ENCODE results near the gene CHST3. TPM values are rescaled to one million over a fixed set of nuclear protein-coding genes. Genes with fewer than 3 reads are reported as not detected.
"Not testable (repeated sequence)": the region's sequence is repeated elsewhere in the genome, so short reads cannot be mapped to it uniquely, and the experiment has no call there.

Gene CHST3
- polyA plus RNA-seq, 1 donor: 12.4 TPM

- DNase-seq (ENCODE audit: low read depth): not testable (repeated sequence)
Observed at GRCh38 chr10:71988895-71989294, 24.7 kb downstream of the CHST3 start.

GRCh38 chr10:71989661-71990454 lies 25.7 kb downstream of the CHST3 start:
- DNase-seq (ENCODE audit: low read depth): no peak

GRCh38 chr10:71990706-71991269 lies 26.6 kb downstream of the CHST3 start:
- no peak for DNase-seq (ENCODE audit: low read depth)

GRCh38 chr10:71995449-71995848 lies 31.3 kb downstream of the CHST3 start:
- DNase-seq (ENCODE audit: low read depth): no peak

GRCh38 chr10:71995887-71996575 lies 31.8 kb downstream of the CHST3 start:
- DNase-seq (ENCODE audit: low read depth): no peak

- no peak for DNase-seq (ENCODE audit: low read depth)
Observed at GRCh38 chr10:71996592-71997371, 32.6 kb downstream of the CHST3 start.

DNA sequence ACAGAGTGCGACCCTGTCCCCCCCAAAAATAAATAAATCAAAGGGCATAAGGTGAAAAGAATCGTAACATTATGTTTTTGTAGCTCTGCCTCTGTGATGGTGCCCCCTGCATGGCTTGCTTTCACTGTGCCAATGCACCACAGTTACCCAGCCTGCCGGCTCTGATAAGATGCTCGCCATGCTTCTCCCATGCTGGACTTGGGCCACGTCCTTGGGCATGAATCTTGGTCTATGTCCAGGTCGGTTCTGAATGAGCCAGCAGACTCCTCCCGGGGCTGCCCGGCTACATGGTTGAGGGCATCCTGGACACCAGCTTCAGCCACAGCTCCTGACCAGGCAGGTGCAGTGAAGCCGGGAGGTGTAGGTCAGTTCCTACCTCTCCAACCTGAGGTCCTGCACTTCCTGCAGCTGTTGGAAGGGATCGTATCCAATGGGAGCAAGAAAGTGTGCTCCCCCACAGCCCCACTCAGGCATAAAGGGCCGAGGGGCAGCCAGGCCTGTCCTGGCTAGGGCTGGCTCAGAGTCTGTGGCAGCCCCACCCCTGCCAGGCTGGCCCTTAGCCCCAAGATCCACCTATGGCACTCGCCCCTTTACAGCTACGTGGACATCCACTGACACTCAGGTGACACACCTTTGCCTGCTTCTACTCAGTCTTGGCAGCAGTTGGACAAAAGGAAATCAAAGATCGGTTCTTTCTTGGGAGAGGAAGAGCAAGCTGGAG lies 34.1 kb downstream of the CHST3 start:
- DNase-seq (ENCODE audit: low read depth): no peak

DNA sequence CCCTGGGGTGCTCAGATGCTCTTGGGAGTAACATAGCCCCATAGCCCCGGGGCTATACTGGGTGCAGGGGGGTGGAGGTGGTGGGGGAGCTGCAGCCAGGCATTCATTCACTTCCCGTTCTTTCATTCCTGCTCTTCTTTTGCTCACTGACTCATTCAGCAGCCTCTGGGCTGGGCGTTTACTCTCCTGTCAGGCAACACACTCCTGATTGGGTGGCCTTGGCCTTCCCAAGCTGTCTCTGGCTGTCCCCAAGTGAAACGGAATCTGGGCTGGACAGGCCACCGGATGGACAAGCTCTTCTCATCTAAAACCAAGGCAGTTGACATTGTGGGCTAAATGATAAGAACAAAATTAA lies 34.6 kb downstream of the CHST3 start:
- DNase-seq (ENCODE audit: low read depth): no peak

DNA sequence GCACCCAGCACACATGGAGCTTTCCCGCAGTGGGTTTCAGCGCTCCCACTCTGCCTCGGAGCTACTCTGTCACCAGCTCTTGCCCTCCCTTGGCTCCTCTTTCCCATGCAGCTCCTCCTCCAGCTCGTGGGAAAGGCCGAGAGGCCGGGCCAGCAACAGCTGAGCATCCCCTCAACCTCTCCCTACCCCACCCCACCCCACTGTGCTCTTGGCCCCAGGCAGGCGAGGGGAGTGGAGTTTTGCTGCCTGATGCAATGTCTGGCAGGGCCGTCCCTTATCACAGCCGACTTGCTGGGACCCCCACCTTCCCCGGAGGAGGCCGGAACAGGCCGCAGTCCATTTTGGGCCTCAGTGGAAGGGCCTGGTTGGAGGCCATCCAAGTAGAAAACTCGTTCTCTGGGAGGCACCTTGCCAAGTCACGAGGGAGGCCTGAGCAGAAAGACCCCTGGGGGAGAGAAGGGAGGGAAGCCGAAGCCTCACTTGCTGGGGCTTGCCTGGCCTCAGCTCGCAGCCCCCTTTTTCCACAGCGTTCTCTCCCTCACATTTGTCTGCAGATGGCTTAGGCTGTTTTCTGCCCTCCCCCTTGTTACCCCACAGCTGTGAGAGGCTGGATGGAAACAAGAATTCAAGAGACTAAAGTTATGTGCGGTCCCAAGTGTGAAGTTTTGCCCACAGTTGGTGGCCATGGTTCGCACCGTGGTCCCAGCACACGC lies 35.3 kb downstream of the CHST3 start:
- DNase-seq (ENCODE audit: low read depth): peak; percentile 82

DNA sequence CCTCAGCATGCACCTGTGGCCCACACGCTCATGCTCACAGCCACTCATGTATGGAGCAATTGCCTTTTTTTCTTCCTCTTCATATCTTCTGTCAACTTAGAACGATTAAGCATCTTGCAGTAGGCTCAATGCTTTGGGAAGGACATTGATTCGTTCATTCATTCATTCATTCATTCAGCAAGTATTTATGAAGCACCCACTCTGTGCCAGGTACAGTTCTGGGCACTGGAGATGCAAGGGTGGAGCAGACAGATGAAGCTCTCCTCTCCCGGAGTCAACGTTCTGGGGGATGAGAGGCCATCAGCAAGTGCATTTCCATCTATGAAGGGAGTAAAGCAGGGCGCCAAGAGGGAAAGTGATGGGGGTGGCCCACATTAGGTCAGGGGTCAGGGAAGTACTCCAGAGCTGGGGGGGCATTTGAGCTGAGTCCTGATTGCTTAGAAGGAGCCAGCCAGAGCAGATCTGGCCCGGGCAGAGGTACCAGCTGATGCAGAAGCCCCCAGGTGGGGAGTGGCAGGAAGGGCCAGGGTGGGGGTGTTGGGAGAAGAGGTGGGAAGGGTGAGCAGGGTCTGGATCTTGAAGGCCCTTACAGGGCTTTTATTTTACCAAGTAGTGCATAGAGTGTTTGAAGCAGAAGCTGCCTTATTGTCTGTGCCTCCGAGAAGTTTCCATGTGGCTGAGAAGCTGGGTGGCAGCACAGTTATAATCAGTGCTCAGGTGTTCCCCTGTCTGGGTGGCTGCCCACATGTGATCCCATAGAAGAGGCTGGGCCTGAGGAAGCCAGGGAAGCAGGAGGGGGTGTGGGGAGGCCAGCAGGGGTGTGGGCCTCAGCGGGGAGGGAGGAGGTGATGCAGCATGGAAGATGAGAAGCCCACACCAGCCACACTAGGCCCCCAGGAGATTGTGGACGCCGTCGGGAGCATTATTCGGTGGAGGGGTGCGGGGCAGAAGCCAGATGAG lies 36.2 kb downstream of the CHST3 start:
- DNase-seq (ENCODE audit: low read depth): no peak

GRCh38 chr10:72001033-72001395 lies 36.8 kb downstream of the CHST3 start:
- DNase-seq (ENCODE audit: low read depth): no peak

DNA sequence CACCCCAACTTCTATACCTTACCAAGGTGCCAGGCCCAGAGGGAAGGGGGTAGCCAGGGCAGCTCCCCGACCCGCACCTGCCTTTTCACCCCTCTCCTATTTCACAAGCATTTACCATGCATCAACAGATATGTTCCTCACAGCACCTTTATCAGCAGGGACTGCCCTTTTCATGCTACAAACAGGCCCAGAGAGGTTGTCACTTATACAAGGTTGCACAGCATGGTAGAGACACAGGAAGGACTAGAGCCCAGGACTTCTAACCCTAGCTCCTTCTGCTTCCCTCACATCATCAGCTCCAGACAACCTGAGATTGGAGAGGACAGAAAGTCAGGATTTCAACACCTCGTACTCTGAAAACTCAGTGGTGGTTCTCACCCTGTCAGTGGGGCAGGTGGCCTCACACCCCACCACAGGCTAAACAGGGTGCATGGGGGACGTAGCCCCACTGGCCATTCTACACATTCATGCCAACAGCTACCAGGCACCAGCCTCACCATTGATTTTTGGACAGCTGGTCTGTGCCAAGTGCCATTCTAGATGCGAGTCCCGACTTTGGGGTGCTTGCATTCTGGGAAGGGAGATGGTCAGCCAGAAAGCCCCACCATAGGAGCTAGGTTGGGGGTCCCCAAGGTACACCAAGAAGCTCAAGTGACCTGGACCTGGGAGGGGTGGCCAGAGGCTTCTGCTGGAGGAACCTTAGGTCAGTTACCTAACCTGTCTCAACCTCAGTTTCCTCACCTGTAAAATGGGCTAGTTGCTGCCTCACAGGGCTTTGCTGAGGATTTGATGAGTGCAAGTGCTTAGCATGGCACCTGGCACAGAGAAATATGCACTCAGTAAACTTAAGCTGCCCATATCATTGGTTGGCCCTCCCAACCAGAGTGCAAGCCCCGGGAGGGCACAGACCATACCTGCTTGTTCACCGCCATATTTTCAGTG lies 38.4 kb downstream of the CHST3 start:
- no peak for DNase-seq (ENCODE audit: low read depth)

DNA sequence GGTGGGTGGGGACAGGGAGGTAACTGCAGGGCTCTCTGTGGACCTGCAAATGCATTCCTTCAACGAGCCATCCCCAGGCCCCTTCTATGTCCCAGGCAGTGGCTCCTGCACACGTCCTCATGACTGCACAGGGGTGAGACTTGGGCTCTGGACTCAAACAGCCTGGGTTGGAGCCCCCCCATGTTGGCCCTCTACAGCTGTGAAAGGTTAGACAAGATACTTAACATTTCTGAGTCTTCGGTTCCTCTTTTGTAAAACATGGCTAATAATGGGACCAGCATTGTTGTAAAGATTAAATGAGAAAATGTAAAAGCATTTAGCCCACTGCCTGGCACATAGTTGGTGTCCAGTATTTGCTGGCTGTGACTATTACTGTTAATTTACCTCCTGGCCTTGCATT lies 41.8 kb downstream of the CHST3 start:
- no peak for DNase-seq (ENCODE audit: low read depth)

DNA sequence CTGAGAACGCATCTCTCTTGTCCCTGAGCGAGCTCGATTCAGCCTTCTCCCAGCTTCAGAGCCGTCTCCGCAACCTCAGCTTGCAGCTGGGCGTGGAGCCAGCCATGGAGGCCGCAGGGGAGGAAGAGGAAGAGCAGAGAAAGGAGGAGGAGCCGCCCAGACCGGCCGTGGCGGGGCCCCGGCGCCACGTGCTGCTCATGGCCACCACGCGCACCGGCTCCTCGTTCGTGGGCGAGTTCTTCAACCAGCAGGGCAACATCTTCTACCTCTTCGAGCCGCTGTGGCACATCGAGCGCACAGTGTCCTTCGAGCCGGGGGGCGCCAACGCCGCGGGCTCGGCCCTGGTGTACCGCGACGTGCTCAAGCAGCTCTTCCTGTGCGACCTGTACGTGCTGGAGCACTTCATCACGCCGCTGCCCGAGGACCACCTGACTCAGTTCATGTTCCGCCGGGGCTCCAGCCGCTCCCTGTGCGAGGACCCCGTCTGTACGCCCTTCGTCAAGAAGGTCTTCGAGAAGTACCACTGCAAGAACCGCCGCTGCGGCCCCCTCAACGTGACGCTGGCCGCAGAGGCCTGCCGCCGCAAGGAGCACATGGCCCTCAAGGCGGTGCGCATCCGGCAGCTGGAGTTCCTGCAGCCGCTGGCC lies 43.2 kb downstream of the CHST3 start:
- no peak for DNase-seq (ENCODE audit: low read depth)

GRCh38 chr10:72008096-72008981 lies 44.1 kb downstream of the CHST3 start:
- DNase-seq (ENCODE audit: low read depth): no peak

DNA sequence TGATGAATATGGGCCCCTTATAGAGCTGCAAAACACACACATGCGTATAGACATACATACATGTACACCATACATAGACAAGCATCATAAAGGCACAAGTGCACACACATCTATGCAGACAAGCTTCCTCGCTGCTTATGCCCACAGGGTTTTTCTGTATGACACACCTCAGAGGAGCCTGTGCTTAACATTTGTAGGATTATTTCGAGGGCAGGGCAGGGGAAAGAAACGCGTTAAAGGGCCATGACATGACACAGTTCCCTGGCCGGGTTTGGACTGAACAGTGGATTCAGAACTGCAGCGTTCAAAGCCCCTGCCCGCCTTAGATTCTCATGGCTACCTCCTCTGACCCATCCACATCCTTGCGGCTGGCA lies 44.8 kb downstream of the CHST3 start:
- no peak for DNase-seq (ENCODE audit: low read depth)

GRCh38 chr10:72009425-72010081 lies 45.4 kb downstream of the CHST3 start:
- DNase-seq (ENCODE audit: low read depth): no peak

All from forelimb muscle (tissue), 1 donor.